Measurements from ENCODE around the gene NRTN. TPM values are rescaled to one million over a fixed set of nuclear protein-coding genes. Genes with fewer than 3 reads are reported as not detected.
"Not testable (repeated sequence)": the region's sequence is repeated elsewhere in the genome, so short reads cannot be mapped to it uniquely, and the experiment has no call there.

The NRTN gene
- total RNA-seq, 1 donor from 2014 or later = 2.8 TPM

DNA sequence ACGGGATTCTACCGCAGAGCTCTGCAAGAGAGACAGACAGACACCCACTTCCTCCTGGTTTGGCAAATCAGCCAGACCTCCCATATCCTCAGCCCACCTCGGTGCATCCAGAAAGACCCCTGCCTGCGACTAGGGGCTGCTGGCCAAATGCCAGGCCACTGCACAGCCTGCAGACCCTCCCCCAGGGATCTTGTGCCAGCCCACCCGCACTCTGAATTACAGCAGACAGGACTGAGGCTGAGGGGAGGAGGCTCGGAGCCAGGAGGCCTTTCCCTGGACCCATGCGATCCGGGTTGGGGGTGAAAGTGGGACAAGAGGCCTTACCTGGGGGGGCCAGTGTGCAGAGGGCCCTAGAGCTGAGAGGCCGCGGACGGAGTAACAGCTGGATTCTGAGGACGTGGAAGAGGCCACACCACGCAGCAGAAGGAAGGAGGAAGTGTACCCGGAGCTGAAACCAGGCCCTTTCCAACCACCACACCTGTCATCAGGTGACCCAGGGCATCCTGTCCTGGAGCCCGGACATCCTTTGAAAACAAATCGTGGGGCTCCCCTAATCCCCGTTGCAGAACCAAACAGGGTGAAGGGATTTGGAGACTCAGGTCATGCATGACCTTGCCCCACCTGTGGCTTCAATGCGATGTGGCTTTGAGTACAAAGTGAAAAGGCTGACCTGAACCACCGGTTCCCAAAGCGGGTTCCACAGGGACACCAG is 33.6 kb downstream of the NRTN start:
- Mint-ChIP-seq H3K4me1 (no peaks in the 10 kb centered on the region), H3K36me3 (no peaks in the 10 kb centered on the region), H3K27ac (no peak overlapping the region), H3K4me3 (no peak overlapping the region), H3K9me3 (no peaks in the 10 kb centered on the region), H3K27me3 (ENCODE audit: low read depth) (peaks cover 16% of the 10 kb centered on the region)
- TF ChIP-seq, protein P1, sequence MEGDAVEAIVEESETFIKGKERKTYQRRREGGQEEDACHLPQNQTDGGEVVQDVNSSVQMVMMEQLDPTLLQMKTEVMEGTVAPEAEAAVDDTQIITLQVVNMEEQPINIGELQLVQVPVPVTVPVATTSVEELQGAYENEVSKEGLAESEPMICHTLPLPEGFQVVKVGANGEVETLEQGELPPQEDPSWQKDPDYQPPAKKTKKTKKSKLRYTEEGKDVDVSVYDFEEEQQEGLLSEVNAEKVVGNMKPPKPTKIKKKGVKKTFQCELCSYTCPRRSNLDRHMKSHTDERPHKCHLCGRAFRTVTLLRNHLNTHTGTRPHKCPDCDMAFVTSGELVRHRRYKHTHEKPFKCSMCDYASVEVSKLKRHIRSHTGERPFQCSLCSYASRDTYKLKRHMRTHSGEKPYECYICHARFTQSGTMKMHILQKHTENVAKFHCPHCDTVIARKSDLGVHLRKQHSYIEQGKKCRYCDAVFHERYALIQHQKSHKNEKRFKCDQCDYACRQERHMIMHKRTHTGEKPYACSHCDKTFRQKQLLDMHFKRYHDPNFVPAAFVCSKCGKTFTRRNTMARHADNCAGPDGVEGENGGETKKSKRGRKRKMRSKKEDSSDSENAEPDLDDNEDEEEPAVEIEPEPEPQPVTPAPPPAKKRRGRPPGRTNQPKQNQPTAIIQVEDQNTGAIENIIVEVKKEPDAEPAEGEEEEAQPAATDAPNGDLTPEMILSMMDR (IDR thresholded peaks at IDR 0.05; ENCODE audit: unreplicated experiment) = no peak
- DNase-seq (ENCODE audit: low spot score in 2 of 2, unreplicated experiment in 2 of 2) = no peak

DNA sequence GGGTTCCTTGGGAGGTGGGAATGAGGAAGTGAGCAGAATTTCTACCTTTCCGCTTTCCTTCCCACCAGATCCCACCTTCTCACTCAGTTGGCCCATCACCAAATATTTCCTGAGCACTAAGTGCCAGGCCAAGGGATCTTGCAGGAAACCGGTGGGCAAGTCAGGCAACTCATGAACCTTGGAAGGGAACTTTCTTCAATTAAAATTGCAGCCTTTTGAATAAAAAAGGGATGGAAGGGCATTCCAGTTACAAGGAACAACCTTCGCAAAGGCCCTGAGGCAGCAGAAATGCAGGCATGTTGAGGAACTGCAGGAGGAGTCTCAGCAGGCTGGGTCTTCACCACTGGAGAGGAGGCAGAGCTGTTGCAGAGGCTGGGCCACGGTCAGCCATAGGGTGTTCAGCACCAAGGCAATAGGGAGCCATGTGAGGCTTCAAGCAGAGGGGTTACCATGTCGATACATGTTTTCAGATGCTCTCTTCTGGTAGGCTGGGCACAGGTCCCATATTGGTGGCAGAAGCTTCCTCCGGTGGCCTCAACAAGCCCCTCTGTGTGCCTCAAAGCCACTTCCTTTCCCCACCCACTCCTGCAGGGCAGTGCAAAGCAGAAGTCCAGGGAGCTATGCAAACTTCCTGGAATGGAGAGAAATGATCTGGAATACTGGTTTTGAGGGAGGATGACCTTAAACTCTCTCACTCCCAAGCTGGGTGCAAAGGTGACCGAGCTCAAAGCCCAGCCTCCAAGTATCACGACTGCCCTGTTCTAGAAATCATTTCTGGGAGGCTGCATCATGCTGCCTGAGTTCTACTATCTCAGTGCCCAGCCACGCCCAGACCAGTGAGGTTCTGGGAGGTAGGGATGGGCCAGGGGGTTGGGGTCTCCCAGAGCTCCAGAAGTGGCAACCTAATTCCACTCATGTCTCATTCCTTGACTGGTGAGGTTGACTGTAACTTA is 34.5 kb downstream of the NRTN start, which contains the start of gene FUT6:
TSS of gene FUT6 (minus strand) at position 638 of the 953 bp plus-strand sequence. CDS start 7,135 bp downstream, outside the sequence.
- peaks cover 10% of the 10 kb centered on the region for H3K27me3 Mint-ChIP-seq (ENCODE audit: low read depth)
- H3K36me3 Mint-ChIP-seq = no peaks in the 10 kb centered on the region
- DNase-seq (ENCODE audit: low spot score in 2 of 2, unreplicated experiment in 2 of 2) = no peak
- TF ChIP-seq, protein P1 (IDR thresholded peaks at IDR 0.05; ENCODE audit: unreplicated experiment) = no peak
- no peaks in the 10 kb centered on the region for H3K9me3 Mint-ChIP-seq
- H3K27ac Mint-ChIP-seq = no peak within 1 kb of the TSS
- H3K4me1 Mint-ChIP-seq = no peaks in the 10 kb centered on the region
- H3K4me3 Mint-ChIP-seq = no peak within 1 kb of the TSS

DNA sequence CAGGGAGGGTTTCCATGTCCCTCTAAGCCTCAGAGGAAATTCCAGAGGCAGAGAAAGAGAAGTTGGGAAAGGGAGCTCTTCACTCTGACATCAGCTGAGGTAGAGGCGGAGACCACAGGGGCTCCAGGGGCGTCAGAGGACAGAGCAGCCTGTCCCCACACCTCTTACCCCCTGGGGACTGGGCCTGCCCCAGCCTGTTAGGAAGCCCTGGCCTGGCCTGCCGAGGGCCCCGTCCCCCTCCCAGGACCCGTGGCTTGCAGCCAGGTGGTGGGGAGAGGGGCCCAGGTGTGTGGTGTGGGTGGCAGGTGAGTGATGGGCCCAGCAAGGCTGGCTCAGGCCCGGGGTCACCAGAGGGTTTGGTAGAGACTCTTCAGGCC is 36.9 kb downstream of the NRTN start:
- not testable (repeated sequence) for H3K27ac Mint-ChIP-seq; H3K4me3 Mint-ChIP-seq; H3K4me1 Mint-ChIP-seq; H3K27me3 Mint-ChIP-seq (ENCODE audit: low read depth); H3K9me3 Mint-ChIP-seq; H3K36me3 Mint-ChIP-seq; DNase-seq (ENCODE audit: low spot score in 2 of 2, unreplicated experiment in 2 of 2)

DNA sequence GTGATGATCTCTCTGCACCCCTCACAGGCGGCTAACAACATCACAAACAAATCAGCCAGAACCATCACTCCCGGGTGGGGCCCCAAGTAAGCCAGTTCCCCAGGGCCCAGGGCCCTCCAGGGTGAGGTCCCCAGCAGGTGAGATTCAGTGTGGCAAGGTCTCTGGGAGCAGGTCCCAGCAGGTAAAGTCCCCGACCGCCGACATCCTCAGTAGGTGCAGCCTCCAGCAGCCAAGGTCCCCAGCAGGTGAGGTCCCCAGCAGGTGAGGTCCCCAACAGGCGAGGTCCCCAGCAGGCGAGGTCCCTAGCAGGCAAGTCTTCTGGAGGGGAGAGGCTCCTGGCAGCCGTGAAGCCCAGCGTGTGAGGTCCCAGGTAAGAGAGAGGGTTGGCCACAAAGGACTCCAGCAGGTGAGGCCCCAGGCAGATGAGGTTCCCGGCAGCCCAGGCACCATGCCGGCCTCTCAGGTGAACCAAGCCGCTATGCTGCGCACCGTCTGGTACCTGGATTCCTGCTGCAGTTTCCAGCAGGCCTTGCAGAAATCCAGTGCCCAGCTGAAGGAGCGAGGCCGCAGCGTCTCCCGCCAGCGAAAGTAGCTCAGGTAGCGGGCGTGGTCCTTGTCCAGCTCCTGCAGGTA is 38.5 kb downstream of the NRTN start:
- TF ChIP-seq, protein P1 (IDR thresholded peaks at IDR 0.05; ENCODE audit: unreplicated experiment) = no peak
- H3K4me3 Mint-ChIP-seq = no peak overlapping the region
- H3K27ac Mint-ChIP-seq = no peak overlapping the region
- no peaks in the 10 kb centered on the region for H3K27me3 Mint-ChIP-seq (ENCODE audit: low read depth)
- H3K9me3 Mint-ChIP-seq = no peaks in the 10 kb centered on the region
- no peaks in the 10 kb centered on the region for H3K36me3 Mint-ChIP-seq
- no peaks in the 10 kb centered on the region for H3K4me1 Mint-ChIP-seq
- DNase-seq (ENCODE audit: low spot score in 2 of 2, unreplicated experiment in 2 of 2) = no peak

DNA sequence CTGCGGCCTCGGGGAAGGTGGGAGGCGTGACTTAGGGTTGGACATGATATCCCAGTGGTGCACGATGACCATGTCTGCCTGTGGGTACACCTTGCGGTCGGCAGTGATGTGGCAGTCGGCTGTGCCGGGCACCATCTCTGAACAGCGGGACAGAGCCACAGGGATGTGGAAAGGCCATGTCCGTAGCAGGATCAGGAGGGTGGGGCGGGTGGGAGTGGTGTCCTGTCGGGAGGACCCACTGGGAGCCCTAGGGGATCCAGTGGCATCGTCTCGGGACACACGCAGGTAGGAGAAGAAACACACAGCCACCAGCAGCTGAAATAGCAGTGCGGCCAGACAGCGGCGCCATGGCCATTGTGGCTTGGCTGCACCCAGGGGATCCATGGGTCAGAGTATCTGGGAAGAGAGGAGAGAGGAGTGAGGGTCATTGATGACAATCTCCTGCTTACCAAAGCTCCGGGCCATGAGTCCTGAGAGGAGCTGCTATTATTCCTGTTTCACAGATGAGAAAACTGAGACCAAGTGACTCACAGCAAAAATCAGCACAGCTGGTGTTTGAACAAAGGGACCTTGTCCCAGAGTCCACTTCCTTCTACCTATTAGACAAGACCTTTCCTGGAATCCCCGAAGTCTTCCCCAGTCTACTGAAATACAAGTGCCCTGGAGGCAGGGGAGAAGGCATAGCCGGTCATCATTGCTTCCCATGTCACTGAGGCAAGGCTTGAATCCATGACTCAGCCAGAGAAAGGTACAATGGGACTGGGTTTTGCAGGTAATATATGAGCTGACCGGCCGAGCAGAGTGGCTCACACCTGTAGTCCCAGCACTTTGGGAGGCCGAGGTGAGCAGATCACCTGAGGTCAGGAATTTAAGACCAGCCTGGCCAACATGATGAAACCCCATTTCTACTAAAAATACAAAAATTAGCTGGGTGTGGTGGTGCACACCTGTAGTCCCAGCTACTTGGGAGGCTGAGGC is 39.9 kb downstream of the NRTN start:
- no peaks in the 10 kb centered on the region for H3K36me3 Mint-ChIP-seq
- TF ChIP-seq, protein P1 (IDR thresholded peaks at IDR 0.05; ENCODE audit: unreplicated experiment) = no peak
- H3K4me1 Mint-ChIP-seq = no peaks in the 10 kb centered on the region
- no peak overlapping the region for H3K27ac Mint-ChIP-seq
- no peak overlapping the region for H3K4me3 Mint-ChIP-seq
- H3K9me3 Mint-ChIP-seq = no peaks in the 10 kb centered on the region
- H3K27me3 Mint-ChIP-seq (ENCODE audit: low read depth) = no peaks in the 10 kb centered on the region
- DNase-seq (ENCODE audit: low spot score in 2 of 2, unreplicated experiment in 2 of 2) = no peak

DNA sequence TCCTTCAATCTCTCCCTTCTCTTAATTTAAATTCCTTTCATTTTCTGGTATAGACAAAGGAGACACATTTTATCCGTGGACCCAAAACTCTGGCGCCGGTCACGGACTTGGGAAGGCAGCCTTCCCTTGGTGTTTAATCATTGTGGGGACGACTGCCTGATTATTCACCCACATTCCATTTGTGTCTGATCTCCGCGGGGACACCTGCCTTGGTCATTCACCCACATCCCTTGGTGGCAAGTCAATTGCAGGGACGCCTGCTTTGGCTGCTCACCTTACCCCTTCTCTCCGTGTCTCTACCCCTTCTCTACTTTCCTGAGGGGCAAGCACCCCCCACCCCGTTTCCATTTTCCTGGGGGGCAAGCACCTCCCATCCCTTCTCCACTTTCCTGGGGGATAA is 43.0 kb downstream of the NRTN start:
- H3K27me3 Mint-ChIP-seq (ENCODE audit: low read depth); H3K4me1 Mint-ChIP-seq; H3K9me3 Mint-ChIP-seq; H3K36me3 Mint-ChIP-seq; H3K27ac Mint-ChIP-seq; H3K4me3 Mint-ChIP-seq; DNase-seq (ENCODE audit: low spot score in 2 of 2, unreplicated experiment in 2 of 2): not testable (repeated sequence)

DNA sequence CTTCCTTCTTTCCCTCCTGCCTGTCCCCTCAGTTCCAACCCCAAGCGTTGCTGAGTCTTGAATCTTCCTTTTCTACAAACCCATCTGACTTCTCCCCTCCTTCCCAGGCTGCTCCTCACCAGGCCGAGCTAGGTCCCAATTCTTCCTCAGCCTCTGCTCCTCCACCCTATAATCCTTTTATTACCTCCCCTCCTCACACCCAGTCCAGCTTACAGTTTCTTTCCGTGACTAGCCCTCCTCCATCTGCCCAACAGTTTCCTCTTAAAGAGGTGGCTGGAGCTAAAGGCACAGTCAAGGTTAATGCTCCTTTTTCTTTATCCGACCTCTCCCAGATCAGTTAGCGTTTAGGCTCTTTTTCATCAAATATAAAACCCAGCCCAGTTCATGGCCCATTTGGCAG is 43.8 kb downstream of the NRTN start:
- H3K4me1 Mint-ChIP-seq; H3K4me3 Mint-ChIP-seq; H3K9me3 Mint-ChIP-seq; DNase-seq (ENCODE audit: low spot score in 2 of 2, unreplicated experiment in 2 of 2); H3K36me3 Mint-ChIP-seq; H3K27ac Mint-ChIP-seq: not testable (repeated sequence)
- H3K27me3 Mint-ChIP-seq (ENCODE audit: low read depth) = peaks cover 11% of the 10 kb centered on the region

Measured in mesothelial cell of epicardium (in vitro differentiated cells).